ENCODE results near the gene MRPS2. TPM values are rescaled to one million over a fixed set of nuclear protein-coding genes. Genes with fewer than 3 reads are reported as not detected.

MRPS2 gene
- total and polyA plus RNA-seq, 9 of the 15 experiments (the other 6 are each of a cell fraction or from before 2014, with no cell fraction given) = 8.0 to 167 (median 81.3) TPM

DNA sequence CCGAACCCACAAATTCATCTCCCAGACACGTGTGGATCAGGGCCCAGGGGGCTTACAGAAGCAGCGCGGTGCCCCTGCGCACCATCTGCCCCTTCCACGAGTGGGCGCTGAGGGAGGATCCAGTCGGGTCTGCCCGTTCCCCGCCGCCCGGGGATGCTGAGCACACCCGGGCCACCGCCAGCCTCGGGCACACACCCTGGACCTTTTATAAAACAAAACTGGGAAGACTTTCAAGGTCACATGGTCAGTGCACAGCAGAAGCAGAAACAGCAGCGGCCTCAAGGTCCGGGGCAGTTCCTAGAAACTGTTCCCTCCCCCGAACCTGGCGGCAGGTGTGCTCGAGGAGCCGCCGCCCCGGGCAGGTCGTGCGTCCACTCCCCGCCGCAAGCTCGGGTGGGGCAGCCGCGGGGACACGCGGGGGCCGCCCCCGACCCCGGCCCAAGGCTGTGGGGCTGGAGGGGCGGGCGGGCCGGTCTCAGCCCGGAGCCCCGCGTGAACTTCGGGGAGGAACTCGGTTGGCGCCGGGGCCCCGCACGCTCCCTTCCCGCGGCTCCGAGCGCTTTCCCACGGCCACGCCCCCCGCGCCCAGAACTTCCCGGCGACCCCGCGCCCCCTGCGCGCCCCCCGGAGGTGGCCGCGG lies 21.5 kb upstream of the MRPS2 start (continued):
- TF ChIP-seq PURB (CRISPR knock-in tag; IDR thresholded peaks at IDR 0.05; ENCODE audit: low read depth) (no peak), ZNF780A (CRISPR knock-in tag; IDR thresholded peaks at IDR 0.05) (no peak), FOXJ3 (CRISPR knock-in tag; IDR thresholded peaks at IDR 0.05) (no peak), HMG20A (CRISPR knock-in tag; conservative IDR thresholded peaks at IDR 0.05) (no peak), CXXC5 (CRISPR knock-in tag; IDR thresholded peaks at IDR 0.05) (peak; percentile 46), ZNF561 (CRISPR knock-in tag; conservative IDR thresholded peaks at IDR 0.05) (no peak), ASH1L (IDR thresholded peaks at IDR 0.05; ENCODE audit: borderline replicate concordance, low read depth, partially characterized antibody) (no peak), FUS (optimal IDR thresholded peaks at IDR 0.05; ENCODE audit: low read depth, low read length) (no peak), NUFIP1 (IDR thresholded peaks at IDR 0.05; ENCODE audit: partially characterized antibody) (no peak), ZFPM2 (CRISPR knock-in tag; IDR thresholded peaks at IDR 0.05) (no peak), LARP7 (IDR thresholded peaks at IDR 0.05) (no peak), POLR2AphosphoS5 (IDR thresholded peaks at IDR 0.05; ENCODE audit: control insufficient read depth, insufficient read depth, low read depth, low read length) (no peak), BRCA1 (IDR thresholded peaks at IDR 0.05) (no peak), BRCA1 (CRISPR knock-in tag; IDR thresholded peaks at IDR 0.05) (no peak), GABPA (tag; conservative IDR thresholded peaks at IDR 0.05; ENCODE audit: low read depth) (no peak), HCFC1 (IDR thresholded peaks at IDR 0.05; ENCODE audit: low read depth, low read length) (no peak), KLF16 (IDR thresholded peaks at IDR 0.05) (no peak), ZNF644 (tag; IDR thresholded peaks at IDR 0.05; ENCODE audit: low read depth) (no peak), SUPT5H (IDR thresholded peaks at IDR 0.05) (no peak)
- TF ChIP-seq, protein P1, sequence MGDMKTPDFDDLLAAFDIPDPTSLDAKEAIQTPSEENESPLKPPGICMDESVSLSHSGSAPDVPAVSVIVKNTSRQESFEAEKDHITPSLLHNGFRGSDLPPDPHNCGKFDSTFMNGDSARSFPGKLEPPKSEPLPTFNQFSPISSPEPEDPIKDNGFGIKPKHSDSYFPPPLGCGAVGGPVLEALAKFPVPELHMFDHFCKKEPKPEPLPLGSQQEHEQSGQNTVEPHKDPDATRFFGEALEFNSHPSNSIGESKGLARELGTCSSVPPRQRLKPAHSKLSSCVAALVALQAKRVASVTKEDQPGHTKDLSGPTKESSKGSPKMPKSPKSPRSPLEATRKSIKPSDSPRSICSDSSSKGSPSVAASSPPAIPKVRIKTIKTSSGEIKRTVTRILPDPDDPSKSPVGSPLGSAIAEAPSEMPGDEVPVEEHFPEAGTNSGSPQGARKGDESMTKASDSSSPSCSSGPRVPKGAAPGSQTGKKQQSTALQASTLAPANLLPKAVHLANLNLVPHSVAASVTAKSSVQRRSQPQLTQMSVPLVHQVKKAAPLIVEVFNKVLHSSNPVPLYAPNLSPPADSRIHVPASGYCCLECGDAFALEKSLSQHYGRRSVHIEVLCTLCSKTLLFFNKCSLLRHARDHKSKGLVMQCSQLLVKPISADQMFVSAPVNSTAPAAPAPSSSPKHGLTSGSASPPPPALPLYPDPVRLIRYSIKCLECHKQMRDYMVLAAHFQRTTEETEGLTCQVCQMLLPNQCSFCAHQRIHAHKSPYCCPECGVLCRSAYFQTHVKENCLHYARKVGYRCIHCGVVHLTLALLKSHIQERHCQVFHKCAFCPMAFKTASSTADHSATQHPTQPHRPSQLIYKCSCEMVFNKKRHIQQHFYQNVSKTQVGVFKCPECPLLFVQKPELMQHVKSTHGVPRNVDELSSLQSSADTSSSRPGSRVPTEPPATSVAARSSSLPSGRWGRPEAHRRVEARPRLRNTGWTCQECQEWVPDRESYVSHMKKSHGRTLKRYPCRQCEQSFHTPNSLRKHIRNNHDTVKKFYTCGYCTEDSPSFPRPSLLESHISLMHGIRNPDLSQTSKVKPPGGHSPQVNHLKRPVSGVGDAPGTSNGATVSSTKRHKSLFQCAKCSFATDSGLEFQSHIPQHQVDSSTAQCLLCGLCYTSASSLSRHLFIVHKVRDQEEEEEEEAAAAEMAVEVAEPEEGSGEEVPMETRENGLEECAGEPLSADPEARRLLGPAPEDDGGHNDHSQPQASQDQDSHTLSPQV (IDR thresholded peaks at IDR 0.05) = no peak
- TF ChIP-seq, protein P2, sequence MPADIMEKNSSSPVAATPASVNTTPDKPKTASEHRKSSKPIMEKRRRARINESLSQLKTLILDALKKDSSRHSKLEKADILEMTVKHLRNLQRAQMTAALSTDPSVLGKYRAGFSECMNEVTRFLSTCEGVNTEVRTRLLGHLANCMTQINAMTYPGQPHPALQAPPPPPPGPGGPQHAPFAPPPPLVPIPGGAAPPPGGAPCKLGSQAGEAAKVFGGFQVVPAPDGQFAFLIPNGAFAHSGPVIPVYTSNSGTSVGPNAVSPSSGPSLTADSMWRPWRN (IDR thresholded peaks at IDR 0.05; ENCODE audit: low read depth) = no peak
- TF ChIP-seq, protein P3, sequence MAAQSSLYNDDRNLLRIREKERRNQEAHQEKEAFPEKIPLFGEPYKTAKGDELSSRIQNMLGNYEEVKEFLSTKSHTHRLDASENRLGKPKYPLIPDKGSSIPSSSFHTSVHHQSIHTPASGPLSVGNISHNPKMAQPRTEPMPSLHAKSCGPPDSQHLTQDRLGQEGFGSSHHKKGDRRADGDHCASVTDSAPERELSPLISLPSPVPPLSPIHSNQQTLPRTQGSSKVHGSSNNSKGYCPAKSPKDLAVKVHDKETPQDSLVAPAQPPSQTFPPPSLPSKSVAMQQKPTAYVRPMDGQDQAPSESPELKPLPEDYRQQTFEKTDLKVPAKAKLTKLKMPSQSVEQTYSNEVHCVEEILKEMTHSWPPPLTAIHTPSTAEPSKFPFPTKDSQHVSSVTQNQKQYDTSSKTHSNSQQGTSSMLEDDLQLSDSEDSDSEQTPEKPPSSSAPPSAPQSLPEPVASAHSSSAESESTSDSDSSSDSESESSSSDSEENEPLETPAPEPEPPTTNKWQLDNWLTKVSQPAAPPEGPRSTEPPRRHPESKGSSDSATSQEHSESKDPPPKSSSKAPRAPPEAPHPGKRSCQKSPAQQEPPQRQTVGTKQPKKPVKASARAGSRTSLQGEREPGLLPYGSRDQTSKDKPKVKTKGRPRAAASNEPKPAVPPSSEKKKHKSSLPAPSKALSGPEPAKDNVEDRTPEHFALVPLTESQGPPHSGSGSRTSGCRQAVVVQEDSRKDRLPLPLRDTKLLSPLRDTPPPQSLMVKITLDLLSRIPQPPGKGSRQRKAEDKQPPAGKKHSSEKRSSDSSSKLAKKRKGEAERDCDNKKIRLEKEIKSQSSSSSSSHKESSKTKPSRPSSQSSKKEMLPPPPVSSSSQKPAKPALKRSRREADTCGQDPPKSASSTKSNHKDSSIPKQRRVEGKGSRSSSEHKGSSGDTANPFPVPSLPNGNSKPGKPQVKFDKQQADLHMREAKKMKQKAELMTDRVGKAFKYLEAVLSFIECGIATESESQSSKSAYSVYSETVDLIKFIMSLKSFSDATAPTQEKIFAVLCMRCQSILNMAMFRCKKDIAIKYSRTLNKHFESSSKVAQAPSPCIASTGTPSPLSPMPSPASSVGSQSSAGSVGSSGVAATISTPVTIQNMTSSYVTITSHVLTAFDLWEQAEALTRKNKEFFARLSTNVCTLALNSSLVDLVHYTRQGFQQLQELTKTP (IDR thresholded peaks at IDR 0.05; ENCODE audit: low read depth in 1 of 2, partially characterized antibody in 2 of 2) = no peak
